Effector memory CD8-positive, alpha-beta T cell (primary cell): ENCODE measurements around the gene AFAP1.

Experiments
- ATAC-seq: fragments of 150-1000 bp; cut with Tn5 transposase; replicated peaks from 2 replicates; pipeline ENCODE4 v1.10.0; 2021; ENCODE audit warnings: mild to moderate bottlenecking, moderate library complexity
- DNase-seq, 3 experiments: peaks; one replicate each; pipeline ENCODE4 v3.0.0; 2021
- H3K27ac Mint-ChIP-seq, 2 donors: one replicate each; pipeline ENCODE4 v1.8.0; 2022; ENCODE audit warnings: mild to moderate bottlenecking in 2 of 2, mixed read lengths in 2 of 2, moderate library complexity in 2 of 2
- H3K27me3 Mint-ChIP-seq, 2 donors: one replicate each; pipeline ENCODE4 v1.8.0; 2022; ENCODE audit warnings: mixed read lengths in 2 of 2
- H3K36me3 Mint-ChIP-seq: one replicate; pipeline ENCODE4 v1.8.0; 2022; ENCODE audit warnings: mild to moderate bottlenecking, moderate library complexity, mixed read lengths; ENCODE audit not compliant: insufficient read depth
- H3K4me1 Mint-ChIP-seq, 2 donors: one replicate each; pipeline ENCODE4 v1.8.0; 2022; ENCODE audit warnings: low read depth in 2 of 2, mixed read lengths in 2 of 2
- H3K4me3 Mint-ChIP-seq, 2 donors: one replicate each; pipeline ENCODE4 v1.8.0; 2022; ENCODE audit warnings: mild to moderate bottlenecking in 2 of 2, mixed read lengths in 2 of 2, moderate library complexity in 2 of 2
- H3K9me3 Mint-ChIP-seq, 2 donors: one replicate each; pipeline ENCODE4 v1.8.0; 2022; ENCODE audit warnings: mixed read lengths in 2 of 2

The AFAP1 gene

DNA sequence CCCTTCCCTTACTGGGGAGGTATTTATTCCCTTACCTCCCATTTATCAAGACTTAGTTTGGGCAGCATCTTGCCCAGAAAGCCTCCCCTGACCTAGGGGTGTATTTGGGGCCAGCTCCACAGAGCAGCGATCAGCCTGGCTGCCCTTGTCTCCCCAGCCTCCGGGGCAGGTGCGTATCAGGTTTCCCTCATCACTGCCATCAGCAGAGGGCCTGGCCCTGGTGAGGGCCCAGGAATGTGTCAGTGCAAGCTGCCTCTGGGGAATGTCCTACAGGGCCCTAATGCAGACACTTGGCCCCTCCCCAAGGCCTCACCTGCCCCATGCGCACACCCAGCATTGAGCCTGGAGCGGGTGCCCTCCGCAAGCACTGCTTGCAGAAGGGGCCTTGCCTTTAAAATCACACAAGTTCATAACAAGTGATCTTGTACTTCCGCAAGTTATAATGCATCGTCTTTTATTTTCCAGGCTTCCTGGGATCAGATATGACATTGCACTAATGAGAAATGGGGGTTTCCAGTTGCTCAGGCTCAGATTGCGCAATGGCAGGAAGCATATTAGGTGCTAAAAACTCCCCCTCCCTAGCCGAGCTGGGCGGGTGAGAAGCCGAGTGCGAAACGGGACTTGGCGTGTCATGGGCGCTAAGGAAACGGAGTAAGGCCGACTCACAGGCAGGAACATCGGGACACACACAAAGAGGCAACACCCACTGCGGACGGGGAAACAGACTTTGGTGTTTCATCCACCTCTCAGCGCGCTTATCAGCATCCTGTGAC is 25.4 kb upstream of the AFAP1 start:
- peak overlapping the region; percentile 87 to 97 for H3K27ac Mint-ChIP-seq
- peaks cover 56 to 62% of the 10 kb centered on the region in 2 donors for H3K4me1 Mint-ChIP-seq

DNA sequence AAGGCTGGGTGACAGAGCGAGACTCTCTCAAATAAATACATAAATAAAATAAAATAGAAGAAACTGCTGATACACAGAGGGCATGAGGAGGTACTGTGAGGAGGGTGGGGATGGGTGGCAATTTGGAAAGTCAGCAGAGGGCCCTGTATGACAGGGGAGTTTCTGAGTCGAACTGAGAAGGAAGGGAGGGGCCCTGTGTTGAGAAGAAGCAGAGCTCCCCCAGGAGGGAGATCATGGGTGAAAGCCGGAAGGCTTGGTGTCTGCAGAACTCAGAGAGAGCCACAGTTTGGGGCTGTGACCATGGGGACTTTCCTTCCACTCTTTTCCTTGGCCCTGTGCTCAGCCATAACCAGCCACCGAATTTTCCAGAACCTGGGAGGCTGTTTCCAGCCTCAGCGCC is 24.8 kb upstream of the AFAP1 start:
- DNase-seq (peak in 2 of 3 experiments; percentile 23 to 34), ATAC-seq (peak; percentile 56)
- H3K36me3 Mint-ChIP-seq: peaks cover 16% of the 10 kb centered on the region
- H3K27me3 Mint-ChIP-seq: no peaks in the 10 kb centered on the region
- H3K27ac Mint-ChIP-seq: peak overlapping the region; percentile 87 to 97
- H3K4me1 Mint-ChIP-seq: peaks cover 50 to 56% of the 10 kb centered on the region in 2 donors
- H3K4me3 Mint-ChIP-seq: peak overlapping the region; percentile 64 to 66
- H3K9me3 Mint-ChIP-seq: no peaks in the 10 kb centered on the region

More for the DNA sequence above, 25.4 kb upstream of the AFAP1 start:
- Mint-ChIP-seq H3K9me3 (no peaks in the 10 kb centered on the region), H3K27me3 (no peaks in the 10 kb centered on the region), H3K36me3 (peaks cover 22% of the 10 kb centered on the region), H3K4me3 (peak overlapping the region; percentile 64 to 66)
- peak; percentile 50 to 67 (median 52) for DNase-seq
- ATAC-seq: peak; percentile 51

DNA sequence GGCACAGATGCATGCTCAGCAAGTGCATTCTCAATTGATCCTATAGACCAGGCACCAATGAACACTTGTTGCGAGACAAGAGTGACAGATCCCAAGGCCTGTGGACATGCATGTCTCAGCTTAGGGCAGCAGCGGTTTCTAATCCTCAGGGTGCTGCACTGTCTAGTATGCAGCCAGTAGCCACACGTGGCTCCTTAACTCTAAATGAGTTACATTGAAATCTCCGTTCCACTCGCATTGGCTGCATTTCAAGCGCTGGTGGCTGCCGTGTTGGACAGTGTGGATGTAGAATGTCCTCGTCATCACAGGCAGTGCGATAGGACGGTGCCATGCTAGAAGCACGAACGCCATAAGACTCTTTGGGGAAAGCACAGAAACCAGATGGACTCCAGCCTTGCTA is 24.0 kb upstream of the AFAP1 start:
- Mint-ChIP-seq H3K9me3 (no peaks in the 10 kb centered on the region), H3K27ac (peak overlapping the region; percentile 87 to 97), H3K27me3 (no peaks in the 10 kb centered on the region), H3K36me3 (peaks cover 9% of the 10 kb centered on the region), H3K4me3 (peak overlapping the region in 1 of 2 donors; percentile 29), H3K4me1 (peaks cover 46 to 51% of the 10 kb centered on the region in 2 donors)
- ATAC-seq (no peak), DNase-seq (no peak)

GRCh38 chr4:7962609-7963508 is 23.2 kb upstream of the AFAP1 start:
- peaks cover 7% of the 10 kb centered on the region for H3K36me3 Mint-ChIP-seq
- H3K9me3 Mint-ChIP-seq: no peaks in the 10 kb centered on the region
- DNase-seq: no peak
- peaks cover 42 to 43% of the 10 kb centered on the region in 2 donors for H3K4me1 Mint-ChIP-seq
- no peak overlapping the region for H3K4me3 Mint-ChIP-seq
- no peak for ATAC-seq
- H3K27me3 Mint-ChIP-seq: no peaks in the 10 kb centered on the region
- no peak overlapping the region for H3K27ac Mint-ChIP-seq

- Mint-ChIP-seq H3K27me3 (no peaks in the 10 kb centered on the region), H3K27ac (peak overlapping the region; percentile 44 to 52), H3K36me3 (peaks cover 7% of the 10 kb centered on the region), H3K9me3 (no peaks in the 10 kb centered on the region), H3K4me1 (peaks cover 33 to 35% of the 10 kb centered on the region in 2 donors), H3K4me3 (peak overlapping the region in 1 of 2 donors; percentile 49)
- ATAC-seq (peak; percentile 47), DNase-seq (no peak)
These were observed 21.4 kb upstream of the AFAP1 start for GRCh38 chr4:7960790-7961655.

DNA sequence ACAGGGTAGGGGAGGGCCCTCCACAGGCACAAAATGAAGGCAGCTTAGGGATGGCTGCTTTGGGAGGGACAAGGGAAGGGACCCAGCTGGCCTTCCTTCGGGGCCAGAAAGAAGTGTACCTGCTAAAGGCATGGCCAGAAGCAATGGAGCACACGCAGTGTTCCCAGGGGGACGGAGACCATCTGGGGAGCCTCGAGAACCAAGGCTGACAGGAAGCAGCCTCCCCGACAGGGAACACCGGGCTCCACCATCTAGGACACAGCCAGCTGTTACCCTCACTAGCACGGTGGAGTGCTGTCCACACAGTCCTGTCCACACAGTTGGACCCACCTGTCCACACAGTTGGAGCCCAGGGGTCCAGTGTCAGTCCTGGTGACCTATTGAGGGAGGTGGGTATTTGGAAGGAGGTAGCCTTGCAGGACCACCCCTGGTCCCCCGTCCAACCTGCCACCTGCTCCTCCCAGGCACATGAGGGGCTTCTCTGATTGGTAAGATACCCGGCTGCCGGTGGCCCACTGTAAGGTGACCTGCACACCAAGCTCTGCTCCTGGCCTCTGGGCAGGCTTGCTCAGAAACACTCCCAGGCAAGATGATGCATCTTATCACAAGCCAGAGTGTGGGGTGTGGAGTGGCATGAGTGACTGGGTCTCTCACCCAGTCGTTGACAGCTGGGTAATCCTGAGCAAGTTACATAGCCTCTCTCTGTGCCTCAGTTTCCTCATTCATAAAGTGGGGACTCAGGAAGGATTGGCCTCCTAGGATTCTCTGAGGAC is 20.5 kb upstream of the AFAP1 start:
- Mint-ChIP-seq H3K27me3 (no peaks in the 10 kb centered on the region), H3K36me3 (peaks cover 7% of the 10 kb centered on the region), H3K9me3 (no peaks in the 10 kb centered on the region), H3K27ac (peak overlapping the region; percentile 44 to 52), H3K4me1 (peaks cover 24 to 28% of the 10 kb centered on the region in 2 donors), H3K4me3 (peak overlapping the region in 1 of 2 donors; percentile 49)
- DNase-seq (no peak), ATAC-seq (no peak)

GRCh38 chr4:7959078-7959477 is 19.4 kb upstream of the AFAP1 start:
- ATAC-seq: no peak
- no peaks in the 10 kb centered on the region for H3K9me3 Mint-ChIP-seq
- no peak for DNase-seq
- peaks cover under 1% of the 10 kb centered on the region for H3K36me3 Mint-ChIP-seq
- H3K27ac Mint-ChIP-seq: no peak overlapping the region
- no peaks in the 10 kb centered on the region for H3K27me3 Mint-ChIP-seq
- H3K4me3 Mint-ChIP-seq: no peak overlapping the region
- peaks cover 14 to 18% of the 10 kb centered on the region in 2 donors for H3K4me1 Mint-ChIP-seq

- Mint-ChIP-seq H3K4me3 (no peak overlapping the region), H3K27ac (no peak overlapping the region), H3K27me3 (peaks cover 0 to 6% of the 10 kb centered on the region in 2 donors)
These were observed 17.4 kb upstream of the AFAP1 start for GRCh38 chr4:7956934-7957656.

GRCh38 chr4:7956270-7956808 is 16.7 kb upstream of the AFAP1 start:
- Mint-ChIP-seq H3K27ac (no peak overlapping the region), H3K4me3 (no peak overlapping the region), H3K9me3 (no peaks in the 10 kb centered on the region), H3K27me3 (peaks cover 0 to 11% of the 10 kb centered on the region in 2 donors), H3K36me3 (no peaks in the 10 kb centered on the region), H3K4me1 (peaks cover 8% of the 10 kb centered on the region in 2 donors)
- no peak for DNase-seq
- ATAC-seq: no peak

More at GRCh38 chr4:7956934-7957656, 17.4 kb upstream of the AFAP1 start:
- ATAC-seq (no peak), DNase-seq (no peak)
- H3K4me1 Mint-ChIP-seq: peaks cover 8 to 9% of the 10 kb centered on the region in 2 donors
- H3K9me3 Mint-ChIP-seq: no peaks in the 10 kb centered on the region
- no peaks in the 10 kb centered on the region for H3K36me3 Mint-ChIP-seq

DNA sequence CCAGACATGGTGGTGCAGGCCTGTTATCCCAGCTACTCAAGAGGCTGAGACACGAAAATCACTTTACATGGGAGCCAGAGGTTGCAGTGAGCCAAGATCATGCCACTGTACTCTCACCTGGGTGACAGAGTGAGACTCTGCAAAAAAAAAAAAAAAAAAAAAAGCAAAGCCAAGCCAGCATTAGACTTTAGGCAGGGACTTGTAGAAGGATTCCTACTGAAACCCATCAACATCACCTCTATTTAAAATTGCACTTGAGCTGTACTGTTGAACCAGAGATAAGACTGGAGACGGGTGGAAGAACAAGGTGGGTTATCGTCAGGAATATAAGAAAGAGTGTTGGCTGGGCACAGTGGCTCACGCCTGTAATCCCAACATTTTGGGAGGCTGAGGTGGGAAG is 15.7 kb upstream of the AFAP1 start:
- H3K27ac Mint-ChIP-seq: no peak overlapping the region
- ATAC-seq (no peak), DNase-seq (no peak)
- H3K27me3 Mint-ChIP-seq: peaks cover 0 to 17% of the 10 kb centered on the region in 2 donors
- H3K4me1 Mint-ChIP-seq: peaks cover 0 to under 1% of the 10 kb centered on the region in 2 donors
- no peaks in the 10 kb centered on the region for H3K9me3 Mint-ChIP-seq
- H3K4me3 Mint-ChIP-seq: no peak overlapping the region
- H3K36me3 Mint-ChIP-seq: no peaks in the 10 kb centered on the region

DNA sequence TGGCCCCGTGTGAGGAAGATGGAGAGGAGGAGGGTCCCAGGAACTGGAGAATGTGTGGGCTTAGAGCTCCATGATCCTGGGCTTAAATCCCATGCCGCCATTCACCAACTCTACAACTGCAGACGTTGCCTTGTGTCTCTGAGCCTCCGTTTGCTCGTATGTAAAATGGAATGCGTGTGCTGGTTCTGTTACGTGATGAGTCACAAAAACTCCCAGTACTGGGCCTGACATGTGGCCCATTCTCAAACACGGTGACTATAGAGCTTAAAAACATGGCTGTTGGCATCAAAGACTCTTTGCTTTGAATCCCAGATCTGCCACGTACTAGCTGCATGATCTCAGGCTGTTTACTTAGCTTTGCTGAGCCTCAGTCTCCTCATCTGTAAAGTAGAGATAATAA is 13.0 kb upstream of the AFAP1 start:
- H3K4me3 Mint-ChIP-seq: no peak overlapping the region

More for the DNA sequence above, 13.0 kb upstream of the AFAP1 start:
- DNase-seq (no peak), ATAC-seq (no peak)
- H3K27me3 Mint-ChIP-seq: peaks cover 0 to 31% of the 10 kb centered on the region in 2 donors
- H3K9me3 Mint-ChIP-seq: no peaks in the 10 kb centered on the region
- H3K36me3 Mint-ChIP-seq: no peaks in the 10 kb centered on the region
- peaks cover 5 to 13% of the 10 kb centered on the region in 2 donors for H3K4me1 Mint-ChIP-seq
- H3K27ac Mint-ChIP-seq: no peak overlapping the region
